Testis (tissue), 2 donors: ENCODE data around the gene MPV17L.
"Not testable (repeated sequence)": the region's sequence is repeated elsewhere in the genome, so short reads cannot be mapped to it uniquely, and the experiment has no call there.

Source experiments
- POLR2A ChIP-seq: fragments of 450-650 bp; IDR thresholded peaks from one replicate; pipeline ENCODE4 v1.6.1; 2017; ENCODE audit warnings: antibody characterized with exemption, mild to moderate bottlenecking, moderate library complexity
- TF ChIP-seq, protein P1 (sequence below), 3 experiments: fragments of 450-650 bp in 2 of 3; fragments of 200-600 bp in 1 of 3; sonication (generic) in 1 of 3; IDR thresholded peaks; one replicate each; pipeline ENCODE4 v1.5.1; 2016 to 2019; ENCODE audit warnings: antibody characterized with exemption in 3 of 3, mild to moderate bottlenecking in 2 of 3, moderate library complexity in 1 of 3

GRCh38 chr16:15388060-15388459 is 7.5 kb upstream of the MPV17L start:
- TF ChIP-seq, protein P1, sequence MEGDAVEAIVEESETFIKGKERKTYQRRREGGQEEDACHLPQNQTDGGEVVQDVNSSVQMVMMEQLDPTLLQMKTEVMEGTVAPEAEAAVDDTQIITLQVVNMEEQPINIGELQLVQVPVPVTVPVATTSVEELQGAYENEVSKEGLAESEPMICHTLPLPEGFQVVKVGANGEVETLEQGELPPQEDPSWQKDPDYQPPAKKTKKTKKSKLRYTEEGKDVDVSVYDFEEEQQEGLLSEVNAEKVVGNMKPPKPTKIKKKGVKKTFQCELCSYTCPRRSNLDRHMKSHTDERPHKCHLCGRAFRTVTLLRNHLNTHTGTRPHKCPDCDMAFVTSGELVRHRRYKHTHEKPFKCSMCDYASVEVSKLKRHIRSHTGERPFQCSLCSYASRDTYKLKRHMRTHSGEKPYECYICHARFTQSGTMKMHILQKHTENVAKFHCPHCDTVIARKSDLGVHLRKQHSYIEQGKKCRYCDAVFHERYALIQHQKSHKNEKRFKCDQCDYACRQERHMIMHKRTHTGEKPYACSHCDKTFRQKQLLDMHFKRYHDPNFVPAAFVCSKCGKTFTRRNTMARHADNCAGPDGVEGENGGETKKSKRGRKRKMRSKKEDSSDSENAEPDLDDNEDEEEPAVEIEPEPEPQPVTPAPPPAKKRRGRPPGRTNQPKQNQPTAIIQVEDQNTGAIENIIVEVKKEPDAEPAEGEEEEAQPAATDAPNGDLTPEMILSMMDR (IDR thresholded peaks at IDR 0.05): not testable (repeated sequence)
- TF ChIP-seq POLR2A: not testable (repeated sequence)
